HG03565 (cell line): ENCODE data around the gene LMTK2.

Experiments
- ATAC-seq: cut with Tn5 transposase; IDR thresholded peaks from one replicate; pipeline ENCODE4 v1.9.1; 2021; ENCODE audit warnings: mild to moderate bottlenecking, moderate library complexity; ENCODE audit not compliant: unreplicated experiment

Gene LMTK2

DNA sequence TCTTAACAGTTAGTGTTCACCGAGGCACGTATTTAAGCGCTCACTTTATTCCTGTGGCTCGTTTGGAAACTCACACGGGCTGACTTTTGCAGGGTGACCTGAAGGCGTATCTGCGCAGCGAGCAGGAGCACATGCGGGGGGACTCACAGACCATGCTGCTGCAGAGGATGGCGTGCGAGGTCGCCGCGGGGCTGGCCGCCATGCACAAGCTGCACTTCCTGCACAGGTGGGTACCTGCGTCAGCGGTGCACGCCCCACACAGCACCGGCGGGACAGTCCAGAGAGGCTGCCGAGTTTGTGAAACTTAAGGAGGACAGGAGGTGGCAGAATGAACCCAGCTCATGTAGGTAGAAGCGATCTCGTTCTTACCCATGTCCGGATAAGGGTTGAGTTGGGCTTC lies 64.8 kb downstream of the LMTK2 start:
- no peak for ATAC-seq

DNA sequence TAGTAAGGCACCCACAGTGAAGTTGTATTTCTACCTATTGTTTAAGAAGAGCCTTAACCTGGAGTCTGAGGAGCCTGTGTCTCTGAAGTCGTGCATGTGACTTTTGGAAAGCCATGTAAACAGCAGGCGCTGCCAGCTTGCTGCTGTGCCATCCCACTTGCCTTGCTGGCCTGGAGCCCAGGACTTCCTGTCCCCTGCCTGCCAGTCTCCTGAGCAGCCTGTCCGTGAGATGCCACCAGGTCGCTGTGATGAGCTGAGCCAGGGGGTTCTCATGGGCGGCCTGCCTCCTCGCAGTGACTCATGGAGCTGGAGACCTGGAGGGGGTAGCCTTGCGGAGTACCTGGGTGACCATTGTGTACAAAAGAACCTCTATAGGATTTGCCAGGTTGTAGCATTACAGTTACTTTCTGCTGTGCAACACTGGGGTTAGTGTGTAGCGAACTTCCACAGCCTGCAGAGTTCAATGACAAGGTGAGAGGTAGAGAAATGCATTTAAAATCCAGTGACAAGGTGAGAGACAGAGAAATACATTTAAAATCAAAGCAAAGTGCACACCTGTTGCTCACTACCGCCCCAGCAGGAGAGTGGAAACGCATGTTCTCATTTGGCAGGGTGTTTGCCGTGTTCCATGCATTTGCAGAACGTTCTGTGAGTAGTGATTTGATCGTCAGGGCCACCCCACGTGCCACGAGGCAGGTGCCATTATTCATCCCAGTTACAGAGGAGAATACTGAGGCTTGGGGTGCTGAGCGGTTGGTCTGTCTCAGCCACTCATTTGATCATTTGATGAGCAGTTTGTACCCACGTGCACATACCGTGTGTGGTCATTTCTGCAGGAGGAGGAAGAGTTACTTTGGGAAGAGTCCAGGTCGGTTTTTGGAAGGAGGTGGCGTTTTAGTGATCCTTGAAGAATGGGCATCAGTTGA lies 67.9 kb downstream of the LMTK2 start:
- no peak for ATAC-seq

DNA sequence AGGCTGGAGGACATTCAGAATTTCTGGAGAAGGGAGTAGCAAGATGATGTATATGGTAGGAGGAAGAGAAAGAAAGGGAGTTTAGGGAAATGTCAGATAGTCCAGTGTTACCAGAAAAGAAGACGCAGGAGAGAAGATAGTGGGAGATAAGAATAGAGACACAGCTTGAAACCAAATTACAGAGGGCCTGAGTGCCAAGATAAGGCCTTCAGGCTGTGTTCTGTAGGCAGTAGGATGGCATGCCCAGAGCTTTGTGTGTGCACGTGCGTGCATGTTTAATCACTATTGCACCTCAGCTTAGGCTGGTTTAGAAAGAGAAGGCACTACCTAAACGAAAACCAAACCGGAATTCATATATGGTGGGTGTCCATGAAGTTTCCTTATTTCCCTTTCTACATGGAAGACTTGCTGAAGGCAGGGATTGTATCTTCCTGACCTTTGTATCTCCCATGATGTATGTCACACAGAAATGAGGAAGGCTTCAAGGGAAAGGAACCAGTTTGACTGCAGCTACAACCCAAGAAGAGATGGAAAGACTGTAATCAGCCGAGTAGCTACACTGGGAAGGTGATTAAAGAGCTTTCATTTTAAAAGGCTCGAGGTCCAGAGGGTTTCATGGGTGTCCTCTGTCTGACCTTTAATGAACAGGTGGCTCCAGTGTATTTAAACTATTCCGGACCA lies 68.7 kb downstream of the LMTK2 start:
- ATAC-seq = no peak

DNA sequence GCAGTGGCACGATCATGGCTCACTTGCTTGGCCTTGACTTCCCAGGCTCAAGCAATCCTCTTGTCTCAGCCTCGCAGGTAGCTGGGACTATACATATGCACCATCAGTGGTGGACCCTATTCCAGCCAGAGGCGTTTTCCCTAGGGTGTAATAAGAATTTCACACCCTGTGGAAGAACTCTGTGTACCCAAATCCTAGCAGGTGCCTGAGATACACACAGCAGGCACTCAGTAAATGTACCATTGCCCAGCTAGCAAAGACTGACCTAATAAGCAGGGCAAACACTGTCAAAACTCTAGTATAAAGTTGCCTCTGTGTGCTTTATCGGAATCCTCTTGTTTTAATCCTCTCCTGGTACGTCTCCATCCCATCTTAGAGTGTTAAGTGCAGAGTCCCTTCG lies 70.9 kb downstream of the LMTK2 start:
- ATAC-seq = no peak

DNA sequence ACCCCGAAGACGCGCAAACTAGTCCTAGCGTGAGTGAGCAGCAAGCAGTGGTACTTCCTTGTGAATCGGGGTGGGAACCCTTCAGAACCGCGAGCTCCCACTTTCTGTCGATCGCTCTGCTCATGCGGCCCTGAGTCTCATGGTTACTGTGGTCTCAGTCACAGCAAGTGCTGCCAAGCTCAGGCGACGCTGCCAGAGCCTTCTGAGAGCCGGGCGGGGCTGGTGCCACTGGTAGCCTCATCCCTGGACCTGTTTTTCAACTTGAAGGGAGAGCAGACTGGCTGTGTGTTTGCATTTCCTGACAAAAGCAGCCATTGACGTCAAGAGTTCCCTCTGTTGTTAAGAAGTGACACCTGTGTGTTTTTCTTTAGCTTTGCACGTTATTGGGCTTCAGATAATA lies 71.7 kb downstream of the LMTK2 start:
- no peak for ATAC-seq

DNA sequence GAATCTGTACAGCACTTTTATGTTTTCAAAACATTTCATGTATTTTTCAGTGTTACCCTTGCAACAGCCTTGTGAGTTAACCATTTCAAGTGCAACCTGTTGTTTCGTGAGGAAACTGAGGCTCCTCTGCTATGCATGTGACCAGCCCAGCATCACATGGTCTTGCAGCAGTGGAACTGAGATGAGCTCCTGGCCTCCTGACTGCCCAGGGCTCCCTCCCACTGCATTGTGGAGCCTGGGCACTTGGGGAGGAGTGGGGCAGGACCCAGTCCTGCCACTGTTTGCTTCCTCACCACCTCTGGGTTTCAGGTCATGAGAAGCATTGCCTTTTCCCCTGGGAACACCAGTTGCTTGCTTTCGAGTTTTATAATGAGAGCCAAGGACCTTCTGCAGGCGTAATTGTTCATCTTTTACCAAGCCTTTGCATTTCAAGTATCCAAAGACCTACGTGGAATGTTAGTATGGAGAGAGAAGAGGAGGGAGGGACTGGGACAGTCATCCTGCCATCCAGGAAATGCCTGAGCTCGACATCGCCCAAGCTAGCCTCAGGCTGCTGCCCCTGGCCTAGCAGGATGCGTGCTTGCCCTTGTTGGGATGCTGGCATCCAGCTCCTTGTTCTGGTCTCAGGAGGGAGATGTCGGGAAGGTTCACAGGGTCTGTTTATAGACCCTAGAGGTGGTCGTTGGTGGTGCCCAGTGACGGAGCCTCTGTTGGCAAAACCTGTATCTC lies 72.3 kb downstream of the LMTK2 start:
- no peak for ATAC-seq

DNA sequence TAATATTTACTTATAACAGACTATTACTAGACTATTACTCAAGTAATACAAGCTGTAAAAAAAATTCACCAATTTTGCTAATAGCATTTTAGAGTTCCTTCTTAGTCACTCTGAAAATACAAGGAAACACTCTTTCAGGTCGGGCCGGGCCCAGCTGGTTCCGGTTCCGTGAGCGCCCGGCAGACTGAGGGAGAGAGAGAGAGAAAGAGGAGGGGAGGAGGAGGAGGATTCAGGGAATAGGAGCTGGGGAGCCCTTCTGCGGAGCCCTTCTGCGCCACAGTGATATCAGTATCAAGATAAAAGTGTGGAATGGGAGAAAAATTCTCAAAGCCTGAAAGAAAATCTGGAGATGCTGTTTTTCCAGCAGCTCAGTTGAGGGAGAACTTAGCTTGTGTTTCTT lies 74.1 kb downstream of the LMTK2 start:
- ATAC-seq = no peak

DNA sequence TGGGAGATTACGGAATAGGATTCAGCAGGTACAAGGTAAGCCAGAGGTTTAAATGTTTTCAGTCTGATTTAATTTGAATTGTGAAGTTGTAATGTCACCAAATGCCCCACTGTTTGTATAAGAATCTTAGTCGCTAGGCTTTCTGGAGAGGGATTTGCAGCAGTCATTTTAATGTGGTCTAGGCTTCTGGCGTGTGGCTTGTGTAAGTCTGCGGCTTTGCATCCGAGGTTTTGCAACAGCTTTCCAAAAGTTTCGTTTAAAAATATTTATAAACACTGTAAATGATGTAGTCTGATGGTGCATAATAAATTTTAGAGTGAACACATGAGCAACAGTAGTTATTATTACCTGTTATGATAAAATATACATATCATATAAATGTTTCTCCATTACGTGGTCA lies 78.4 kb downstream of the LMTK2 start:
- ATAC-seq = no peak

DNA sequence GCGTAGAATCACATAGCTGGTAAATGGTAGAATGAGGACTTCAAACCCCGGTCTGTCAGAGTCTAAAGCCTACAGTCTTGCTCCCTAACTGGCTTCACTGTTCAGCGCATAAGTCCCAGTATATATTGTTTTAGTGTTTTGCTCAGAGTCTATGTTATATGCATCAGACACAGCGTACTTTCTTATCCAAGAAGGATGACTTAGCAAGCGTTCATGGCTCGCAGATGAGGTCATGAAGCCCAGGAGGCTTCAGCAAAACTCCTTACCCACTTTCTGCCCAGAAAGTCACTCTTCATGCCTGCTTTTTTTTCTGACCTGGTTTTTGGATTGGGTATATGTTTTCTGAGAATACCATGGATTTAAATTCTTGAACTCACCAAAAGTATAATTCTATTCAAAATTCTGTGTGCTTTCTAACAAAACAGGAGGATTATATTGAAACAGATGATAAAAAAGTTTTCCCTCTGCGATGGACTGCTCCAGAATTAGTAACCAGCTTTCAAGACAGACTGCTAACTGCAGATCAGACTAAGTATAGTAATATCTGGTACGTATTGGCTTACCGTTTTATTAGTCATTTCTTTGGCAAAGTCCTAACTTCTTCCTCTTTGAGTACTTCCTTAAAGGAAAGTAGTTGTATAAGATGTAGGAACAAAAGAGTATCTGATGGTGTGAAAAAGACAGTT lies 79.9 kb downstream of the LMTK2 start:
- no peak for ATAC-seq

DNA sequence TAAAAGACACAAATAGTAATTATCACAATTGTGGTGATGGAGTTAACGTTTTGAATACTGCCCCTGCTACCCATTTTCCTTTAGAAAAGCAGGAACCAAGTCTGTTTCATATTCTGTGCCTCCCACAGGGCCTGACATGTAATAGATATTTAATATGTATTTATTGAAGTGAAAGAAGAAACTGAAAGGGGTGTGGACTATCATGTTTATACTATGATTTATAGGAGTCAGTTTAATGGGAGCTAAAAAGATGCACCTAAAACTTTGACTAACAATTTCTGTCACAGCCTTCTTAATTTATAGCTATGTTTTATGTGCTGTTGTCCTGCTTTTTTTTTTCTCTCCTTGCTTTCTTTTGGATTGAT lies 80.5 kb downstream of the LMTK2 start:
- no peak for ATAC-seq

DNA sequence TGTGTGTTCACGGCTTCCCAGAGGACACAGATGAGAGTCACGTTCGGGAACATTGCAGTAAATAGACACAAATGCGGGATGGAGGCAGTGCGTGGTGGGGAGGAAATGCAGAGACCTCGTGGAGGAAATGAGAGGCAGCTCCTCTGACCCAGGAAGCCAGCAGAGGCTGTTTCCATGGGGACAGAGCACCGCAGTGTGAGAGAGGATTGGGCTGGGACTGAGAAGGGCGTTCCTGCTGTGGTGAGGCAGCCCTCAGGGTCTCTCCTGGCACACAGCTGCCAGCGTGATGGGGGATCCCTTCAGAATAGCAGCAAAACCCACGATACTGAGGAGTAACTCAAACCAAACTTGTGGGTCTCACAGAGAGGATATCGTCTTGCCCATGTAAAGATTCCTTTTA lies 82.9 kb downstream of the LMTK2 start:
- ATAC-seq = no peak

DNA sequence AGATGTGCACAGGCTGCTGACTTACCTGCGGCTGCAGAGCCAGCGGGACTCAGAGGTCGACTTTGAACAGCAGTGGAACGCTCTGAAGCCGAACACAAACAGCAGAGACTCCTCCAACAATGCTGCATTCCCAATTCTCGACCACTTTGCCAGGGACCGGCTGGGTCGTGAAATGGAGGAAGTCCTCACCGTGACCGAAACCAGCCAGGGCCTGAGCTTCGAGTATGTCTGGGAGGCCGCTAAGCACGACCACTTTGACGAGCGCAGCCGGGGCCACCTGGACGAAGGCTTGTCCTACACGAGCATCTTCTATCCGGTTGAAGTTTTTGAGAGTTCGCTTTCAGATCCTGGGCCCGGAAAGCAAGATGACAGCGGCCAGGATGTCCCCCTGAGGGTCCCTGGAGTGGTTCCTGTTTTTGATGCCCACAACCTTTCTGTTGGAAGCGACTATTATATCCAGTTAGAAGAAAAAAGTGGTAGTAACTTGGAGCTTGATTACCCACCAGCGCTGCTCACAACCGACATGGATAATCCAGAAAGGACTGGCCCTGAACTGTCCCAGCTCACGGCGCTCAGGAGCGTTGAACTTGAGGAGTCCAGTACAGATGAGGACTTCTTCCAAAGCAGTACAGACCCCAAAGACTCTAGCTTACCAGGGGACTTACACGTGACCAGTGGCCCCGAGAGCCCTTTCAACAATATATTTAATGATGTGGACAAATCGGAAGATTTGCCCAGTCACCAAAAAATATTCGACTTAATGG lies 85.2 kb downstream of the LMTK2 start:
- ATAC-seq = no peak

DNA sequence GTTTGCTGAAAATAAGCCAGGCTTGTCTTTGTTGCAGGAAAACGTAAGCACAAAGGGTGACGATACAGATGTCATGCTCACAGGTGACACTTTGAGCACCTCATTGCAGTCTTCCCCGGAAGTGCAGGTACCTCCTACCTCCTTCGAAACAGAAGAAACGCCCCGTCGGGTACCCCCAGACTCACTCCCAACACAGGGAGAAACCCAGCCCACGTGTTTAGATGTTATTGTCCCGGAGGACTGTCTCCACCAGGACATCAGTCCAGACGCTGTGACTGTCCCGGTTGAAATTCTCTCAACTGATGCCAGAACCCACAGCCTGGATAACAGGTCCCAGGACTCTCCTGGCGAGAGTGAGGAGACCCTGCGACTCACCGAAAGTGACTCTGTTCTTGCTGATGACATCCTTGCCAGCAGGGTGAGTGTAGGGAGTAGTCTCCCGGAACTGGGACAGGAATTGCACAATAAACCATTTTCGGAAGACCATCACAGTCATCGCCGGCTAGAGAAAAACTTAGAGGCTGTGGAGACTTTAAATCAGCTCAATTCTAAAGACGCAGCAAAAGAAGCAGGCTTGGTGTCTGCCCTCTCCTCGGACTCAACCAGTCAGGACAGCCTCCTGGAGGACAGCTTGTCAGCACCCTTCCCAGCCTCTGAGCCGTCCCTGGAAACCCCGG lies 86.3 kb downstream of the LMTK2 start:
- ATAC-seq = no peak

DNA sequence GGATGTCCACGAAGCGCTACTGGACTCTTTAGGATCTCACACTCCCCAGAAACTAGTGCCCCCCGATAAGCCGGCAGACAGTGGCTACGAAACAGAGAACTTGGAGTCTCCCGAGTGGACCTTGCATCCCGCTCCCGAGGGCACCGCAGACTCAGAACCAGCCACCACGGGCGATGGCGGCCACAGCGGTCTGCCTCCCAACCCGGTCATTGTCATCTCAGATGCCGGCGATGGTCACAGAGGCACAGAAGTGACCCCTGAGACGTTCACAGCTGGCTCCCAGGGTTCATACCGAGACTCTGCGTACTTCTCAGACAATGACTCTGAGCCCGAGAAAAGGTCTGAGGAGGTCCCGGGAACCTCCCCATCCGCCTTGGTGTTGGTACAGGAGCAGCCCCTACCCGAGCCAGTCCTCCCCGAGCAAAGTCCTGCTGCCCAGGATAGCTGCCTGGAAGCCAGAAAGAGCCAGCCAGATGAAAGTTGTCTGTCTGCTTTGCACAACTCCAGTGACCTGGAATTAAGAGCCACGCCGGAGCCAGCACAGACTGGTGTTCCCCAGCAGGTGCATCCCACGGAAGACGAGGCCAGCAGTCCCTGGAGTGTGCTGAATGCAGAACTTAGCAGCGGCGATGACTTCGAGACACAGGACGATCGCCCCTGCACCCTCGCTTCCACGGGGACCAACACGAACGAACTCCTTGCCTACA lies 87.0 kb downstream of the LMTK2 start:
- no peak for ATAC-seq

DNA sequence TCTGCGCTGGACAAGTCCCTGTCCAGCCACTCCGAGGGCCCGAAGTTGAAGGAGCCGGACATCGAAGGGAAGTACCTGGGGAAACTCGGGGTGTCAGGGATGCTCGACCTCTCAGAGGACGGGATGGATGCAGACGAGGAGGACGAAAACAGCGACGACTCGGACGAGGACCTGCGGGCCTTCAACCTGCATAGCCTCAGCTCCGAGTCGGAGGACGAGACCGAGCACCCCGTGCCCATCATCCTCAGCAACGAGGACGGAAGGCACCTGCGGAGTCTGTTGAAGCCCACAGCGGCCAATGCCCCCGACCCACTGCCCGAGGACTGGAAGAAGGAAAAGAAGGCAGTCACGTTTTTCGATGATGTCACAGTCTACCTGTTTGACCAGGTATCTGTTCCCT lies 87.5 kb downstream of the LMTK2 start:
- ATAC-seq = no peak

DNA sequence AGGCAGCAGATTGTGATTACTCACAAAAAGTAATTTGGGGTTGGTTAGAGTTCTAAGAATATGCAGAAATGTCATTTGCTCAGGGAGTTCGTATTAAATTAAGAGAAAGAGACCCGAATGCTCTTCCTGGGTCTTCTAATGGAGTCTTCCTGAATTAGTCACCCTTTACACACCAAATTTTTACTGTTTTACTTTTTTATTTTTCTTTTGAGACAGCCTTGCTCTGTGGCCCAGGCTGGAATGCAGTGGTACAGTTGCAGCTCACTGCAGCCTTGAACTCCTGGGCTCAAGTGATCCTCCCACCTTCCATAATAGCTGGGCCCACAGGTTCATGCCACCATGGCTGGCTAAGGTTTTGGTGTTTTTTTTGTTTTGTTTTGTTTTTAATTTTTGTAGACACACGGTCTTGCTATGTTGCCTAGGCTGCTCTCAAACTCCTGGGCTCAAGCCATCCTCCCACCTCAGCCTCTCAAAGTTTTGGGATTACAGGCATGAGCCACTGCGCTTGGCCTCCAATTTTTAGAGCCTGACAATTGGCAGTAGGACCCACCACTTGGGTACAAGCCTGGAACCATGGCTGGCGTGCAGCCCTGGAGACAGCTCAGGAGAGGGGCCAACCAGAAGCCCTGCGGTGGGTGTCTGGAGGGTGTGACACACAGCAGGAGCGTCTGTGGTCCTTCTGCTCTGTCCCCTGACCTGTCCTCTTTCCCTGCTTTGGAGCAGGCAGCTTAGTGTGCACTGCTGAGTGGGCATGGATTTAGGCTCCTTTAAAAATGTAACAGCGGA lies 88.2 kb downstream of the LMTK2 start:
- ATAC-seq = no peak

DNA sequence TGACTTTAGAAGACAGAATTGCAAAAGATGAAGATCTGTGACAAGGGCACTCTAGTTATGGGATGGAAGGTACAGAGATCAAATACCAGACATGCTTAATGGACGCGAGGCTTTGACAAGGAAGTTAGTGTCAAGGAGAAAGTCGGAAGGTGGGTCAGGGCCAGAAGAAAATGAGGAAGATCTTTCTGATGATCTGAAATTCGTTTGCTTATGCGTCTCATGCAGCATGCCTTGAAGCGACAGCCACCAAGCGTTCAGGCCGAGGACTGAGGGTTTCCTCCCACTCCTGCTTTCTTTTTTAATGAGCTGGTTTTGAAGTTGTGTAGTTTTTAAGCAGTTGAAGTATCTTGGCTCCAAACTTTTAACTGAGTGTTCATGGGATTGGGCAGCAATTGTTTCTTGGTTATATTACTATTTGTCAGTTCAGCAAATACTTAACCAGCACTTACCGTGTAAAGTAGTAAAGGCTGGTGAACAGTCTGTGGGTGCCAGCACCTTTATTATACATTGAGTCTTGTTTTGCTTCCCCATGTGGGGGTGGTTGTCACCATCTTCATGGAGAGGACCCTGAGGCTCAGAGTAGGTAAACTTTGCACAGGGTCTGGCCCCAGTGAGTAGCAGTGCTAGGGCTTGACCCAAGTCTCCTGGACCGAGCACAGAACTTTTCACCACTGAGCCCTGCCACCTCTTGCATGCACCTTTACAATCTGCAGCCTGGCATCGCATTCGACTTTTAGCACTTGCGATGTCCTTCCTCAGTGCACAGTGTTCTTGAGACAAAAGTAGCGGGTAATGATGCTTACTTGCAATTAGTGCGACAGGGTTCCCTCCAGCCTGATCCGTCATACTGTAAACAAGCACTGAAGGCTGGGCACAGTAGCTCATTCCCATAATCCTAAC lies 90.3 kb downstream of the LMTK2 start:
- no peak for ATAC-seq

DNA sequence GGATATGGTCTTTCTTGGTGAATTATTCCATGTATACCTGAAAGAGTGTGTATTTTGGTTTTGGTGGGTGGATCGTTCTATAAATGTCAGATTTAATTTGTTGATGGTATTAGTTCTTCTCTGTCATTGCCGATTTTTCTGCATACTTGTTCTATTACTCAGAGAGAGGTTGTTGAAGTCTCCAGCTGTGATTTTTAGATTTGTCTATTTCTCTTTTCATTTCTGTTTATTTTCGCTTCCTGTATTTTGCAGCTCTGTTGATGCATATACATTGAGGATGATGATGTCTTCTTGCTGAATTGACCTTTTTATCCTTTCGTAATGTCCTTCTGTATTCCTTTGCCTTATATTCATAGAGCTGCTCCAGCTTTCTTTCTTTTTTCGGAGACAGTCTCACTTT lies 92.5 kb downstream of the LMTK2 start:
- ATAC-seq = no peak
